ENCODE results near the gene TP53RK. TPM values are rescaled to one million over a fixed set of nuclear protein-coding genes. Genes with fewer than 3 reads are reported as not detected.
A peak's percentile ranks its signal among the peaks of the same experiment; 100 is the strongest.

TP53RK gene
- total and polyA plus RNA-seq, 2 of the 13 experiments (the other 11 are each of a cell fraction or from before 2014, with no cell fraction given) = 12.9 to 25.5 TPM

DNA sequence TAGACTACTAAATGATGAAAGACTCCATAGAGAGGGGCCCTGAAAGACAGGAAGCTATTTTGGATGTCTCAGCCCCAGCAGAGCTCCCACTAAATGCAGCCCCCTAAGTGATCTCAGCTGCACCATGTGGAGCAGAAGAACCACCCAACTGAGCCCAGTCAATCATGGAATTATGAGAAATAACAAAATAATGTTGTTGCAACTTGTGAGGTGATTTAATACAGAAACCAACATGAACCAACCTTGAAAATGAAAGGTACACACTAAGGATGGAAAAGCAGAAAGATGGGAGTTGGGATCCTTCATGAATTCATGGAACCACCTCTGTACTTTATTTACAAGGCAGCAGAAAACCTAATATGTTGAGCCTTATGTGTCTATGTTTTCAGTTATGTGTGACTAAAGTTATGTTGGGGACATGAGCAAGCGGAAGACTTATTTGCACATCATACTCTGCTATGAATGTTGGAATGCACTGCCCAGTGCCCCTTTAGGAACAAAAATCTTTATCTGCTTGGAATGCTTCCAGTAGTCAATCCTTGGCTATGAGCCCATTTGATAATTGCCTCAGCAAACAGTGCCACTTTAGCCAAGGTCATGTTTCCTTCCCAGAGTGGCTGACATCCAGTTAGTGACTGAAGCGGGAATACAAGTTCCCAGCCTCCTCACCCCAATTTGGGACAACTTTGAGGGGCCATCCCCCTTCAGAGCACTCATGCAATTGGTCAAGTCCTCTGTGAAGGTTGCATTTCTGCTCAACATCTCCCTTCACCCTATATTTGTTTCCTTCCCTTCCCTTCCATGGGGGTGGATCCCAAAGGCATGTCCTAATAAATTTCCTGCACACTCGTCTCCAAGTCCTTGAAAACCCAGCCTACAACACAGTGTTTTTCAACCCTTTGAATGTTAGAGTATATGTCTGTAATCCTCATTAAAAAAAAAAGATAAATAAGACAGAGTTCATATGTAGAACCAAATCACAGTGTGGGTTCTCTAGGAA lies 18.4 kb downstream of the TP53RK start (continued):
- TF ChIP-seq, protein P1, sequence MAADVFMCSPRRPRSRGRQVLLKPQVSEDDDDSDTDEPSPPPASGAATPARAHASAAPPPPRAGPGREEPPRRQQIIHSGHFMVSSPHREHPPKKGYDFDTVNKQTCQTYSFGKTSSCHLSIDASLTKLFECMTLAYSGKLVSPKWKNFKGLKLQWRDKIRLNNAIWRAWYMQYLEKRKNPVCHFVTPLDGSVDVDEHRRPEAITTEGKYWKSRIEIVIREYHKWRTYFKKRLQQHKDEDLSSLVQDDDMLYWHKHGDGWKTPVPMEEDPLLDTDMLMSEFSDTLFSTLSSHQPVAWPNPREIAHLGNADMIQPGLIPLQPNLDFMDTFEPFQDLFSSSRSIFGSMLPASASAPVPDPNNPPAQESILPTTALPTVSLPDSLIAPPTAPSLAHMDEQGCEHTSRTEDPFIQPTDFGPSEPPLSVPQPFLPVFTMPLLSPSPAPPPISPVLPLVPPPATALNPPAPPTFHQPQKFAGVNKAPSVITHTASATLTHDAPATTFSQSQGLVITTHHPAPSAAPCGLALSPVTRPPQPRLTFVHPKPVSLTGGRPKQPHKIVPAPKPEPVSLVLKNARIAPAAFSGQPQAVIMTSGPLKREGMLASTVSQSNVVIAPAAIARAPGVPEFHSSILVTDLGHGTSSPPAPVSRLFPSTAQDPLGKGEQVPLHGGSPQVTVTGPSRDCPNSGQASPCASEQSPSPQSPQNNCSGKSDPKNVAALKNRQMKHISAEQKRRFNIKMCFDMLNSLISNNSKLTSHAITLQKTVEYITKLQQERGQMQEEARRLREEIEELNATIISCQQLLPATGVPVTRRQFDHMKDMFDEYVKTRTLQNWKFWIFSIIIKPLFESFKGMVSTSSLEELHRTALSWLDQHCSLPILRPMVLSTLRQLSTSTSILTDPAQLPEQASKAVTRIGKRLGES (CRISPR knock-in tag; IDR thresholded peaks at IDR 0.05; ENCODE audit: borderline replicate concordance) = 0 out of 2 replicates have a peak, but pooled peaks have one; percentile 19
- no peak for TF ChIP-seq FOXC1 (CRISPR knock-in tag; IDR thresholded peaks at IDR 0.05; ENCODE audit: borderline replicate concordance)
- TF ChIP-seq ZMYM4 (CRISPR knock-in tag; IDR thresholded peaks at IDR 0.05) = peak; percentile 86
- no peak for TF ChIP-seq TSC22D2 (CRISPR knock-in tag; IDR thresholded peaks at IDR 0.05; ENCODE audit: borderline replicate concordance)
- no peak for TF ChIP-seq ZNF33B (CRISPR knock-in tag; IDR thresholded peaks at IDR 0.05)
- peak; percentile 89 for TF ChIP-seq TBX3 (IDR thresholded peaks at IDR 0.05; ENCODE audit: borderline replicate concordance)
- 0 out of 2 replicates have a peak, but pooled peaks have one; percentile 20 for TF ChIP-seq ZNF792 (CRISPR knock-in tag; IDR thresholded peaks at IDR 0.05)
- TF ChIP-seq ZNF333 (CRISPR knock-in tag; IDR thresholded peaks at IDR 0.05; ENCODE audit: borderline replicate concordance) = no peak
- TF ChIP-seq ZNF251 (CRISPR knock-in tag; IDR thresholded peaks at IDR 0.05) = no peak
- TF ChIP-seq, protein P2, sequence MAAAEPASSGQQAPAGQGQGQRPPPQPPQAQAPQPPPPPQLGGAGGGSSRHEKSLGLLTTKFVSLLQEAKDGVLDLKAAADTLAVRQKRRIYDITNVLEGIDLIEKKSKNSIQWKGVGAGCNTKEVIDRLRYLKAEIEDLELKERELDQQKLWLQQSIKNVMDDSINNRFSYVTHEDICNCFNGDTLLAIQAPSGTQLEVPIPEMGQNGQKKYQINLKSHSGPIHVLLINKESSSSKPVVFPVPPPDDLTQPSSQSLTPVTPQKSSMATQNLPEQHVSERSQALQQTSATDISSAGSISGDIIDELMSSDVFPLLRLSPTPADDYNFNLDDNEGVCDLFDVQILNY (CRISPR knock-in tag; conservative IDR thresholded peaks at IDR 0.05) = 0 out of 2 replicates have a peak, but pooled peaks have one; percentile 36
- no peak for TF ChIP-seq ZNF772 (CRISPR knock-in tag; IDR thresholded peaks at IDR 0.05)
- TF ChIP-seq HIVEP1 (CRISPR knock-in tag; IDR thresholded peaks at IDR 0.05) = no peak
- no peak for TF ChIP-seq ZBTB42 (CRISPR knock-in tag; IDR thresholded peaks at IDR 0.05)
- TF ChIP-seq, protein P3, sequence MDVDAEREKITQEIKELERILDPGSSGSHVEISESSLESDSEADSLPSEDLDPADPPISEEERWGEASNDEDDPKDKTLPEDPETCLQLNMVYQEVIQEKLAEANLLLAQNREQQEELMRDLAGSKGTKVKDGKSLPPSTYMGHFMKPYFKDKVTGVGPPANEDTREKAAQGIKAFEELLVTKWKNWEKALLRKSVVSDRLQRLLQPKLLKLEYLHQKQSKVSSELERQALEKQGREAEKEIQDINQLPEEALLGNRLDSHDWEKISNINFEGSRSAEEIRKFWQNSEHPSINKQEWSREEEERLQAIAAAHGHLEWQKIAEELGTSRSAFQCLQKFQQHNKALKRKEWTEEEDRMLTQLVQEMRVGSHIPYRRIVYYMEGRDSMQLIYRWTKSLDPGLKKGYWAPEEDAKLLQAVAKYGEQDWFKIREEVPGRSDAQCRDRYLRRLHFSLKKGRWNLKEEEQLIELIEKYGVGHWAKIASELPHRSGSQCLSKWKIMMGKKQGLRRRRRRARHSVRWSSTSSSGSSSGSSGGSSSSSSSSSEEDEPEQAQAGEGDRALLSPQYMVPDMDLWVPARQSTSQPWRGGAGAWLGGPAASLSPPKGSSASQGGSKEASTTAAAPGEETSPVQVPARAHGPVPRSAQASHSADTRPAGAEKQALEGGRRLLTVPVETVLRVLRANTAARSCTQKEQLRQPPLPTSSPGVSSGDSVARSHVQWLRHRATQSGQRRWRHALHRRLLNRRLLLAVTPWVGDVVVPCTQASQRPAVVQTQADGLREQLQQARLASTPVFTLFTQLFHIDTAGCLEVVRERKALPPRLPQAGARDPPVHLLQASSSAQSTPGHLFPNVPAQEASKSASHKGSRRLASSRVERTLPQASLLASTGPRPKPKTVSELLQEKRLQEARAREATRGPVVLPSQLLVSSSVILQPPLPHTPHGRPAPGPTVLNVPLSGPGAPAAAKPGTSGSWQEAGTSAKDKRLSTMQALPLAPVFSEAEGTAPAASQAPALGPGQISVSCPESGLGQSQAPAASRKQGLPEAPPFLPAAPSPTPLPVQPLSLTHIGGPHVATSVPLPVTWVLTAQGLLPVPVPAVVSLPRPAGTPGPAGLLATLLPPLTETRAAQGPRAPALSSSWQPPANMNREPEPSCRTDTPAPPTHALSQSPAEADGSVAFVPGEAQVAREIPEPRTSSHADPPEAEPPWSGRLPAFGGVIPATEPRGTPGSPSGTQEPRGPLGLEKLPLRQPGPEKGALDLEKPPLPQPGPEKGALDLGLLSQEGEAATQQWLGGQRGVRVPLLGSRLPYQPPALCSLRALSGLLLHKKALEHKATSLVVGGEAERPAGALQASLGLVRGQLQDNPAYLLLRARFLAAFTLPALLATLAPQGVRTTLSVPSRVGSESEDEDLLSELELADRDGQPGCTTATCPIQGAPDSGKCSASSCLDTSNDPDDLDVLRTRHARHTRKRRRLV (CRISPR knock-in tag; IDR thresholded peaks at IDR 0.05) = peak; percentile 74; the same call in 1 of the 2 replicates
- TF ChIP-seq, protein P4, sequence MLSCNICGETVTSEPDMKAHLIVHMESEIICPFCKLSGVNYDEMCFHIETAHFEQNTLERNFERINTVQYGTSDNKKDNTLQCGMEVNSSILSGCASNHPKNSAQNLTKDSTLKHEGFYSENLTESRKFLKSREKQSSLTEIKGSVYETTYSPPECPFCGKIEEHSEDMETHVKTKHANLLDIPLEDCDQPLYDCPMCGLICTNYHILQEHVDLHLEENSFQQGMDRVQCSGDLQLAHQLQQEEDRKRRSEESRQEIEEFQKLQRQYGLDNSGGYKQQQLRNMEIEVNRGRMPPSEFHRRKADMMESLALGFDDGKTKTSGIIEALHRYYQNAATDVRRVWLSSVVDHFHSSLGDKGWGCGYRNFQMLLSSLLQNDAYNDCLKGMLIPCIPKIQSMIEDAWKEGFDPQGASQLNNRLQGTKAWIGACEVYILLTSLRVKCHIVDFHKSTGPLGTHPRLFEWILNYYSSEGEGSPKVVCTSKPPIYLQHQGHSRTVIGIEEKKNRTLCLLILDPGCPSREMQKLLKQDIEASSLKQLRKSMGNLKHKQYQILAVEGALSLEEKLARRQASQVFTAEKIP (CRISPR knock-in tag; IDR thresholded peaks at IDR 0.05; ENCODE audit: borderline replicate concordance) = no peak
- peak; percentile 57; the same call in 1 of the 2 replicates for TF ChIP-seq ZSCAN29 (CRISPR knock-in tag; conservative IDR thresholded peaks at IDR 0.05)

Measured in HepG2 (cell line).